Esophagus muscularis mucosa (tissue), 3 donors: ENCODE measurements around the gene BCAS3.

ENCODE experiments used
- POLR2AphosphoS5 ChIP-seq, 2 donors: sonication (generic); formaldehyde crosslinking; IDR thresholded peaks; one replicate each; pipeline ENCODE4 v1.6.1; 2017; ENCODE audit warnings: antibody characterized with exemption in 2 of 2
- TF ChIP-seq, protein P1 (sequence below), 3 experiments: fragments of 200-600 bp in 2 of 3; fragments of 450-650 bp in 1 of 3; sonication (generic) in 2 of 3; IDR thresholded peaks; one replicate each; pipeline ENCODE4 v1.5.1; 2017 to 2019; ENCODE audit warnings: antibody characterized with exemption in 3 of 3, mild to moderate bottlenecking in 2 of 3, moderate library complexity in 1 of 3

DNA sequence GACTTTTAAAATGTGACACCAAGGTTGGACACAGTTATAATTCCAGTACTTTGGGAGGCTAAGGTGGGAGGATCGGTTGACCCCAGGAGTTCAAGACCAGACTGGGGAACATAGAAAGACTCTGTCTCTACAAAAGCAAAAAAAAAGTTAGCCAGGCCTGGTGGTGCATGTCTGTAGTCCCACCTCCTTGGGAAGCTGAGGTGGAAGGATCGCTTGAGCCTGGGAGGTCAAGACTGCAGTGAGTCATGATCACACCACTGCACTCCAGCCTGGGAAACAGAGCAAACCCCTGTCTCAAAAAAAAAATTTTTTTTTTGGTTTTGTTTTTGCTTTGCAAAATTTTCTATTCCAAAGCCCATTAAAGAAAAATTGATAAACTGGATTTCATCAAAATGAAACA, 281.4 kb downstream of the BCAS3 start:
- TF ChIP-seq, protein P1, sequence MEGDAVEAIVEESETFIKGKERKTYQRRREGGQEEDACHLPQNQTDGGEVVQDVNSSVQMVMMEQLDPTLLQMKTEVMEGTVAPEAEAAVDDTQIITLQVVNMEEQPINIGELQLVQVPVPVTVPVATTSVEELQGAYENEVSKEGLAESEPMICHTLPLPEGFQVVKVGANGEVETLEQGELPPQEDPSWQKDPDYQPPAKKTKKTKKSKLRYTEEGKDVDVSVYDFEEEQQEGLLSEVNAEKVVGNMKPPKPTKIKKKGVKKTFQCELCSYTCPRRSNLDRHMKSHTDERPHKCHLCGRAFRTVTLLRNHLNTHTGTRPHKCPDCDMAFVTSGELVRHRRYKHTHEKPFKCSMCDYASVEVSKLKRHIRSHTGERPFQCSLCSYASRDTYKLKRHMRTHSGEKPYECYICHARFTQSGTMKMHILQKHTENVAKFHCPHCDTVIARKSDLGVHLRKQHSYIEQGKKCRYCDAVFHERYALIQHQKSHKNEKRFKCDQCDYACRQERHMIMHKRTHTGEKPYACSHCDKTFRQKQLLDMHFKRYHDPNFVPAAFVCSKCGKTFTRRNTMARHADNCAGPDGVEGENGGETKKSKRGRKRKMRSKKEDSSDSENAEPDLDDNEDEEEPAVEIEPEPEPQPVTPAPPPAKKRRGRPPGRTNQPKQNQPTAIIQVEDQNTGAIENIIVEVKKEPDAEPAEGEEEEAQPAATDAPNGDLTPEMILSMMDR (IDR thresholded peaks at IDR 0.05): no peak
- no peak for TF ChIP-seq POLR2AphosphoS5 (IDR thresholded peaks at IDR 0.05)
